22Rv1 (cell line): ENCODE results near the gene PAK5.

Source experiments
- CTCF ChIP-seq: fragments of 450-650 bp; IDR thresholded peaks from 2 replicates; pipeline ENCODE4 v1.5.1; 2017; ENCODE audit warnings: mild to moderate bottlenecking
- ZFX ChIP-seq: fragments of 450-650 bp; IDR thresholded peaks from 2 replicates; pipeline ENCODE4 v1.6.1; 2017; ENCODE audit warnings: antibody characterized with exemption, borderline replicate concordance

- TF ChIP-seq CTCF (no peak), ZFX (no peak)
Measured at GRCh38 chr20:9886227-9886626, 47.4 kb upstream of the PAK5 start.
